Spleen (tissue), 11 donors: ENCODE data around the gene DGKG. TPM values are rescaled to one million over a fixed set of nuclear protein-coding genes. Genes with fewer than 3 reads are reported as not detected.

Experiments
- DNase-seq: peaks from one replicate; pipeline ENCODE4 v3.0.0-alpha.2; 2020
- H3K27ac ChIP-seq, 8 donors: fragments of 200-600 bp; sonication (generic) in 7 of 8; 1 replicate in 4 of 8; 2 replicates in 4 of 8; pipeline versions ENCODE4 v1.5.0 to v1.8.0; 2016 to 2021; ENCODE audit warnings: inconsistent platforms in 4 of 8, mild to moderate bottlenecking in 4 of 8, moderate library complexity in 1 of 8
- H3K27me3 ChIP-seq, 7 donors: fragments of 200-600 bp; sonication (generic) in 6 of 7; replicated peaks in 1 of 7; 1 replicate in 4 of 7; 2 replicates in 3 of 7; pipeline versions ENCODE4 v1.5.0 to v1.8.0; 2016 to 2021; ENCODE audit warnings: inconsistent platforms in 3 of 7, mild to moderate bottlenecking in 1 of 7
- H3K36me3 ChIP-seq, 6 donors: fragments of 200-600 bp; sonication (generic) in 5 of 6; 1 replicate in 4 of 6; 2 replicates in 2 of 6; pipeline versions ENCODE4 v1.5.0 to v1.8.0; 2016 to 2021; ENCODE audit warnings: inconsistent platforms in 2 of 6
- H3K4me1 ChIP-seq, 6 donors: fragments of 200-600 bp; sonication (generic) in 5 of 6; 1 replicate in 3 of 6; 2 replicates in 3 of 6; pipeline versions ENCODE4 v1.5.0 to v1.8.0; 2016 to 2021; ENCODE audit warnings: inconsistent platforms in 3 of 6
- H3K4me3 ChIP-seq, 8 donors: fragments of 200-600 bp; sonication (generic) in 7 of 8; 1 replicate in 4 of 8; 2 replicates in 4 of 8; pipeline versions ENCODE4 v1.5.0 to v1.8.0; 2016 to 2021; ENCODE audit warnings: inconsistent platforms in 4 of 8, mild to moderate bottlenecking in 4 of 8, moderate library complexity in 2 of 8
- H3K9me3 ChIP-seq, 8 donors: fragments of 200-600 bp; sonication (generic) in 7 of 8; 1 replicate in 4 of 8; 2 replicates in 4 of 8; pipeline versions ENCODE4 v1.5.0 to v1.8.0; 2016 to 2021; ENCODE audit warnings: inconsistent platforms in 4 of 8
- POLR2A ChIP-seq, 3 donors: fragments of 450-650 bp; IDR thresholded peaks; one replicate each; pipeline ENCODE4 v1.5.1; 2017; ENCODE audit warnings: antibody characterized with exemption in 3 of 3, mild to moderate bottlenecking in 1 of 3
- POLR2AphosphoS5 ChIP-seq, 3 donors: sonication (generic); formaldehyde crosslinking; IDR thresholded peaks; one replicate each; pipeline ENCODE4 v1.5.1; 2017; ENCODE audit warnings: antibody characterized with exemption in 3 of 3
- WGBS, 5 donors: extraction: QIAGEN DNeasy Blood & Tissue Kit in 3 of 5; methylation state at CpG; one replicate each; pipeline versions ENCODE4 v1.1.5 to v1.1.7; 2013 to 2018; 5-methylcytosine and 5-hydroxymethylcytosine counted together
- intact Hi-C: fragments of 100-400 bp; cut with DNase I; formaldehyde crosslinking; loops from one replicate; pipeline ENCODE4 v1.15.0; 2023; ENCODE audit warnings: low total_unique reads
- polyA plus RNA-seq, 3 donors: library from polyadenylated mRNA; stranded (reverse); fragments of 200-250 nt; gene quantifications; one replicate each; pipeline ENCODE4 v1.2.1, GENCODE V29; 2013
- total RNA-seq, 7 donors: library from RNA; depleted of rRNA in 3 of 7; stranded (reverse); fragments of >200 nt in 3 of 7; fragmentation: NEBNext Ultra II Directional in 4 of 7; extraction: Animal tissue kit (Norgen Biotek cat#: 25700) in 4 of 7; gene quantifications; one replicate each; pipeline versions ENCODE4 v1.1.0 to v1.2.1, GENCODE V29; 2016 to 2021
- TF ChIP-seq, protein P1 (sequence below), 11 experiments: fragments of 200-600 bp in 7 of 11; fragments of 450-650 bp in 4 of 11; sonication (generic) in 4 of 11; IDR thresholded peaks in 8 of 11; conservative IDR thresholded peaks in 3 of 11; 1 replicate in 7 of 11; 2 replicates in 4 of 11; pipeline versions ENCODE4 v1.4.0 to v1.8.0; 2016 to 2021; ENCODE audit warnings: antibody characterized with exemption in 11 of 11, inconsistent platforms in 4 of 11, mild to moderate bottlenecking in 1 of 11
- donor health status: healthy with polysubstance abuse.
- donor health status: DM: no; HTN: no; CAD: no; lungs with moderate emphysema.
- donor health status: DM: no; HTN: no; CAD: no.
- donor health status: Bipolar disorder and iron deficiency.
- donor health status: healthy.
- donor health status: DM: no; HTN: no; CAD: no.
- donor health status: DM: yes; HTN: yes; CAD: no.

The DGKG gene
- total and polyA plus RNA-seq, 10 donors = 0.22 to 7.7 (median 5.4) TPM

DNA sequence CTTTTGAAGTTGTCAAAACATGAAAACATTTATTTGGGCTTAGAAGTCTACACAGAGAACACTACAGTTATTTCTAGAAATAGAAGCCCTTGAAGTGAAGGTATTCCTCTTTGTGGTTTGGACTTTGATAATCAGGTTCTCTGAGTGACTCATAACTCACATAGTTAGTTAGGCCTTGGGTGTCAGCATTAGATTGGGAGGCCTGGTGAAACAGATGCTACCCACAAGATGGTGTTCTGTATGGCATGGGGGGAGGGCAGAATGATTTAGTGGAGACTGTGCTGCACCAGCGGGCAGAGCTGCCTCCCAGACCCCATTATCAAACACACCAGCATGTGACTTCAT lies 144.2 kb downstream of the DGKG start:
- Histone ChIP-seq H3K27me3 (no peaks in the 10 kb centered on the region), H3K27ac (no peak overlapping the region), H3K4me3 (no peak overlapping the region), H3K36me3 (no peaks in the 10 kb centered on the region), H3K4me1 (peaks cover 0 to 6% (median 2%) of the 10 kb centered on the region in 6 donors), H3K9me3 (no peaks in the 10 kb centered on the region)
- no peak for DNase-seq
- TF ChIP-seq POLR2A (IDR thresholded peaks at IDR 0.05) (no peak), POLR2AphosphoS5 (IDR thresholded peaks at IDR 0.05) (no peak)
- TF ChIP-seq, protein P1, sequence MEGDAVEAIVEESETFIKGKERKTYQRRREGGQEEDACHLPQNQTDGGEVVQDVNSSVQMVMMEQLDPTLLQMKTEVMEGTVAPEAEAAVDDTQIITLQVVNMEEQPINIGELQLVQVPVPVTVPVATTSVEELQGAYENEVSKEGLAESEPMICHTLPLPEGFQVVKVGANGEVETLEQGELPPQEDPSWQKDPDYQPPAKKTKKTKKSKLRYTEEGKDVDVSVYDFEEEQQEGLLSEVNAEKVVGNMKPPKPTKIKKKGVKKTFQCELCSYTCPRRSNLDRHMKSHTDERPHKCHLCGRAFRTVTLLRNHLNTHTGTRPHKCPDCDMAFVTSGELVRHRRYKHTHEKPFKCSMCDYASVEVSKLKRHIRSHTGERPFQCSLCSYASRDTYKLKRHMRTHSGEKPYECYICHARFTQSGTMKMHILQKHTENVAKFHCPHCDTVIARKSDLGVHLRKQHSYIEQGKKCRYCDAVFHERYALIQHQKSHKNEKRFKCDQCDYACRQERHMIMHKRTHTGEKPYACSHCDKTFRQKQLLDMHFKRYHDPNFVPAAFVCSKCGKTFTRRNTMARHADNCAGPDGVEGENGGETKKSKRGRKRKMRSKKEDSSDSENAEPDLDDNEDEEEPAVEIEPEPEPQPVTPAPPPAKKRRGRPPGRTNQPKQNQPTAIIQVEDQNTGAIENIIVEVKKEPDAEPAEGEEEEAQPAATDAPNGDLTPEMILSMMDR (IDR thresholded peaks at IDR 0.05 in 8 of 11, conservative IDR thresholded peaks at IDR 0.05 in 3 of 11) = no peak
- 57 to 78% (median 75%) methylated on average over 1 of the region's 1 CpG for WGBS, 5 donors
- intact Hi-C loops = no loop called here

DNA sequence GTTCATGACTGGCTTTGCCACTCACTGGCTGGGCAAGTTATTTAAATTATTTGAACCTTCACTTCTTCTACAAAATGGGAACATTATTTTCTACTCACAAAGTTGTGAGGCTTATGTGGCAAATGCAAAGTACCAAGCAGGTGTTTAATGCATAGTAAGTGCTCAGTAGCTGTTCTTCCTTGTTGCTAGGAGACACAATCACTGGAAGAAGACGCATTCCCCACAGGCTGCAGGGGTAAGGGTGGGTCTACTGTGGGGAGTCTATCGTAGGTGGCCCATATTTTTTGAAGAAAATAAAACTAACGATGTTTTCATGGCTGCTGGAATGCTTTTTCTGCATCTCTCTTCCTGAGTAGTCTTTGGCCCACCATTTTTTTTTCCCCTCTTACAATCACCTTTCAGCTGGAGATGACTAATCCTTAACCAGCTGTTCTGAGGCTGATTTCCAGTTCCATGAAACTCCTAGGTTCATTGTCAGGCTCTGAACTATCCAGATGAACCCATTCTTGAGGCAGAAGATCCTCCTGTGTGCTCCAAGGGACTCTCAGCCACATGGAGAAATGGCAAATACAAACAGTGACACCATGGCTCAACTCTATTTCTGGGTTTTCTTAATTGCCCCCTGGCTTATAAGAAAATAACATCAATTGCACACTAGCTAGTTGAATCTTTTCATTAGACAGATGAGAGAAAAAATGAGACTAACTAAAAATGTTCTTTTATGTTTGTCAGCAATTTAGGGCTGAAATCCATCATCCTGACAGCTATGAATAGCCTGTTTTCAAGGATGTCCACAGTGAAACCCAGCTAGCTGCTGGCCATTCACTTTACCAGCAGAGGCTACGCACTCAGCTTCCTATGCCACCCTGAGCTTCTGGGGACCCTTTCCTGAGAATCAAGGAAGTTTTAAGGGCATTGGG lies 144.9 kb downstream of the DGKG start:
- intact Hi-C loops = no loop called here
- Histone ChIP-seq H3K4me3 (no peak overlapping the region), H3K9me3 (no peaks in the 10 kb centered on the region), H3K27me3 (no peaks in the 10 kb centered on the region), H3K27ac (no peak overlapping the region), H3K4me1 (peaks cover 0 to 6% (median 2%) of the 10 kb centered on the region in 6 donors), H3K36me3 (no peaks in the 10 kb centered on the region)
- TF ChIP-seq, protein P1 (IDR thresholded peaks at IDR 0.05 in 8 of 11, conservative IDR thresholded peaks at IDR 0.05 in 3 of 11) = no peak
- TF ChIP-seq POLR2A (IDR thresholded peaks at IDR 0.05) = no peak
- no peak for TF ChIP-seq POLR2AphosphoS5 (IDR thresholded peaks at IDR 0.05)
- 78 to 89% (median 81%) methylated on average over 4 of the region's 4 CpGs for WGBS, 5 donors
- no peak for DNase-seq

DNA sequence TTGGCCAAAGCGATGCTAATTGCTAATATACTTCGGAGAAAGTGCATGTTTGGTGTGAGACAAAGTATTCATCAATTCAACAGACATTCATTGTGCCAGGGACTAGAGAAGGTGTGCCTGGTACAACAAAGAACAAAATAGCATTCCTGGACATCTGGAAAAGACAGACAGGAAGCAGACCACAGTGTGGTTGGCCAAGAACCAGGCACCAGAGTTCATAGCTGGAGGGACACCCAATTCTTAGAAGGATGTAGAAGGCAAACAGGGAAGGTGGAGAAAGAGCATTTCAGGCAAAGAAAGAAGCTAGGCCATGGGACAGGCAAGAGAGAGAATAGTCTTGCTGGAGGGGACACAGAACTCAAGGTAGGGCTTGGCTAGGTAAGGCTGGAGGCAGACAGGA lies 147.4 kb downstream of the DGKG start:
- H3K27ac ChIP-seq = no peak overlapping the region
- 91 to 97% (median 93%) methylated on average over 2 of the region's 2 CpGs for WGBS, 5 donors

DNA sequence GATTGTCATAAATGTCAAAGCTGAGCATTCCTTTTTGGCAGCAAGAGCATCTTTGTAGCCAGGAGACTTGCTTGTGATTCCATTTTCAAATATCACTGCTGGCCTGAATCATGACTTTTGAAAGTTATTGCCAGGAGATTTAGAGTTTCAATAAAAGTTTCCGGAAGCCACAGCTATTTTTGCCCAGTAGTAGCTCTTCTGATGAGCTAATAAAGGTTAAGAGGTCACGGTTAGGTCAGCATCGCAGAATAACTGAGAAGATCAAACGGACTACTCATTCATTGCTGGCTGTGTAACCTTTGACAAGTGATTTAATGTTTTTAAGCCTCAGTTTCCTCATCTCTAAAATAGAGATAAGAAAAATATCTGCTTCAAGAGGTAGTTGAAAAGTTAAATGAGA lies 148.1 kb downstream of the DGKG start:
- no peak for DNase-seq
- intact Hi-C loops = no loop called here
- peaks cover 0 to 12% (median 0%) of the 10 kb centered on the region in 7 donors for H3K27me3 ChIP-seq
- no peaks in the 10 kb centered on the region for H3K9me3 ChIP-seq
- no peak overlapping the region for H3K4me3 ChIP-seq
- peaks cover 0 to 28% (median 18%) of the 10 kb centered on the region in 6 donors for H3K4me1 ChIP-seq
- H3K36me3 ChIP-seq = peaks cover 0 to 14% (median 0%) of the 10 kb centered on the region in 6 donors
- TF ChIP-seq POLR2AphosphoS5 (IDR thresholded peaks at IDR 0.05) (no peak), POLR2A (IDR thresholded peaks at IDR 0.05) (no peak)
- TF ChIP-seq, protein P1 (IDR thresholded peaks at IDR 0.05 in 8 of 11, conservative IDR thresholded peaks at IDR 0.05 in 3 of 11) = no peak
- 52 to 76% (median 65%) methylated on average over 4 of the region's 4 CpGs for WGBS, 5 donors
- H3K27ac ChIP-seq = no peak overlapping the region

More for the DNA sequence above, 147.4 kb downstream of the DGKG start:
- intact Hi-C loops = no loop called here
- H3K36me3 ChIP-seq = peaks cover 0 to 14% (median 0%) of the 10 kb centered on the region in 6 donors
- H3K4me3 ChIP-seq = no peak overlapping the region
- H3K9me3 ChIP-seq = no peaks in the 10 kb centered on the region
- peaks cover 0 to 20% (median 14%) of the 10 kb centered on the region in 6 donors for H3K4me1 ChIP-seq
- H3K27me3 ChIP-seq = peaks cover 0 to 12% (median 0%) of the 10 kb centered on the region in 7 donors
- no peak for DNase-seq
- TF ChIP-seq POLR2A (IDR thresholded peaks at IDR 0.05) = no peak
- TF ChIP-seq POLR2AphosphoS5 (IDR thresholded peaks at IDR 0.05) = no peak
- TF ChIP-seq, protein P1 (IDR thresholded peaks at IDR 0.05 in 8 of 11, conservative IDR thresholded peaks at IDR 0.05 in 3 of 11) = no peak
